ENCODE measurements around the gene PTPRA.

- TF ChIP-seq CTCF (IDR thresholded peaks at IDR 0.05; ENCODE audit: low read depth, low read length, missing input control) (no peak), REST (IDR thresholded peaks at IDR 0.05) (no peak), SP1 (IDR thresholded peaks at IDR 0.05) (no peak), TAF1 (conservative IDR thresholded peaks at IDR 0.05) (no peak), EGR1 (IDR thresholded peaks at IDR 0.05; ENCODE audit: low read depth in 2 of 2) (no peak), RAD21 (IDR thresholded peaks at IDR 0.05) (no peak), MAX (IDR thresholded peaks at IDR 0.05) (no peak), ATF3 (IDR thresholded peaks at IDR 0.05) (no peak), FOXA1 (IDR thresholded peaks at IDR 0.05) (no peak), JUND (IDR thresholded peaks at IDR 0.05) (no peak), GABPA (IDR thresholded peaks at IDR 0.05 in 1 of 2, conservative IDR thresholded peaks at IDR 0.05 in 1 of 2) (no peak), YY1 (IDR thresholded peaks at IDR 0.05) (no peak), NR2F2 (IDR thresholded peaks at IDR 0.05) (no peak)
Observed at GRCh38 chr20:3043322-3043721, 170.0 kb downstream of the PTPRA start, which contains the start of gene GNRH2.
